NCI-H748 (cell line): Measurements from ENCODE around the gene SMPDL3A.
A peak's percentile ranks its signal among the peaks of the same experiment; 100 is the strongest.

Experiments
- DNase-seq: peaks from one replicate; lab custom pipeline; 2025; ENCODE audit not compliant: unreplicated experiment; lab: John Stamatoyannopoulos, UW

SMPDL3A gene

DNA sequence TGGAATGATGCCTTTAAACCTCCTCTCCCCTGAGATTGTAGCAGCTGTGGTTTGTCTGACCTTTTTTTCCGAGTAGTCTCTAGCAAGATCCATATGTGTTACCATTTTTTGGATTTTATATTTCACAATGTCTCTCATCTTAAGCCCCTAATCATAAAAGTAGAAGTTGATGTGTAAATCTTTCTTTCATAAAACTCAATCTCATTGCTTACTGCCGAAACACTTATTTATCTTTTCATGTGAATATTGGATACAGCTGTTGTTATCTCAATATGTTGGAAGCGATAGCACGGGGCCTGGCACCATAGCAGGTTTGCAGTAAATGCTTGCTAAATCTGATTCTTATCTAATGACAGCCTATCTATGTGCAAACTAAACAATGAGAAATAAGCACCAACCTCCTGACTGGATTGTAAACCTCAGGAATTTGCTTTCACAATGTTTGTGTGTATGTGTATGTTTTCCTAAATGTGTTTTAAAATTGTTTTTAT lies 14.2 kb downstream of the SMPDL3A start:
- DNase-seq: no peak

DNA sequence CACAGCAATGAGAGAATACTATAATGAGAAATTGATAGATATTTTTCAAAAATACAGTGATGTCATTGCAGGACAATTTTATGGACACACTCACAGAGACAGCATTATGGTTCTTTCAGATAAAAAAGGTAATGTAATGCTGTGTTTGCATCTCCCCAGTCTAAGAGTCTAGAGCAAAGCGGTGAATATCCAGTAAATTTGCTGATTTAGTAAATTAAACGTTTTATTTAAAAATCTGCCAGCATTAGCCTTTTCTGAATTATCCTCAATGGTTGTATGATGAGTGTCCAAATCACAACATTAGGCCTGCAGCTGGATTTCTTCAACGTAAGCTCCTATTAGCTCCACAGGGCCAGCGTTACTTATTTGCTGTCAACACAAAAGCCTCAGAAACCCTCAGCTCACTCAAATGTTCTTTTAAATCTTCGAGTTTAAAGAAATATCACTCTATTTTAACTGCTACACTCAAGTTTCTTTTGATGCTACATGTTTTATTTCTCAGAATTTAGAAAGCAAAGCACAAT lies 16.0 kb downstream of the SMPDL3A start:
- DNase-seq: no peak

DNA sequence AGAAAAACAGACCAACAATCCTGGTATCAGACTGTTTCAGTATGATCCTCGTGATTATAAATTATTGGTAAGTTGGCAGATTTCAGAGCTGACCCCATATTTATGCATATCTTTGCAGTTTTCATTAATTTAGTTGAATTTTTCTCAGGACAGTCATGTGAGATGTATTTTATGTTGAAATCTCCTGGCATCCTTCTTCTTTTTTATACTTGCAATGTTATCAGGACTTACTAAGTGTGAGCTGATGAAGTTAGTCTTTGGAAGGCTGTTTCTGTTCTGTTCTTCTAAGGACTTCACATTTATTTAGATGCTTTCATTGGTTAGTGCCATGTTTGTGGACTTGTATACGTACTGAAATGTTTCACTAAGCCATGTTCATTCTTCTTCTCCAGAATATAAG lies 17.2 kb downstream of the SMPDL3A start:
- no peak for DNase-seq

DNA sequence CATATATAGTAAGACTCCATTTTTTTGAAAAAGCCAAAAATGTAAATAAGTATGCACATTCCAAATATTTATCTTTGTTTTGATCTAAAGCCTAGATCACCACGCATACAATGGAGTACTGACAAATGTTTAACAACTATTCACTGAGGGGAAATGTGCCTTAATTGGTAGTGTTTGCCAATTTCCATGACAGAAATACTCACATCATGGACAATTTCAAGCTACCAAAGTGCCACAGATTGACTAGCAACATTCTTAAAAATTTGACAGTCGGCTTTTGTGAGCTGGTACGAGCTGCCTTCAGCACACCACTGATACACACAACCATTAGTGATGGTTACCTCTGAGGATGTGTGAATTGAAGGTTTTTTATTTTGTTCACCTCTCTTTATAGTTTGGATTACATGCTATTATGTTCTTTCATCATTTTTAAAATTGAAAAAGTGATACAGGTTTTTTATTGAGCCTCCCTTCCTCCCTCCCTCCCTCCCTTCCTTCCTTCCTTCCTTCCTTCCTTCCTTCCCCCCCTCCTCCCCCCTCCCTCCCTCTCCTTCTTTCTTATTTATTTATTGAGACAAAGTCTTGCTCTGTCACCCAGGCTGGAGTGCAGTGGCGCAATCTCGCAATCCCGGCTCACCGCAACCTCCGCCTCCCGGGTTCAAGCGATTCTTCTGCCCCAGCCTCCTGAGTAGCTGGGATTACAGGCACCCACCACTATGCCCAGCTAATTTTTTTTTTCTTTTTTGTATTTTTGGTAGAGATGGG lies 19.2 kb downstream of the SMPDL3A start:
- no peak for DNase-seq

DNA sequence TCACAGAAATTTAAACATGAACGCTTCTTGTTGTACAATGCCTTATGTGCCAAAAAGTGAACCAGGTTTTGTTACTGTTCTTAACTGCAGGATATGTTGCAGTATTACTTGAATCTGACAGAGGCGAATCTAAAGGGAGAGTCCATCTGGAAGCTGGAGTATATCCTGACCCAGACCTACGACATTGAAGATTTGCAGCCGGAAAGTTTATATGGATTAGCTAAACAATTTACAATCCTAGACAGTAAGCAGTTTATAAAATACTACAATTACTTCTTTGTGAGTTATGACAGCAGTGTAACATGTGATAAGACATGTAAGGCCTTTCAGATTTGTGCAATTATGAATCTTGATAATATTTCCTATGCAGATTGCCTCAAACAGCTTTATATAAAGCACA lies 19.9 kb downstream of the SMPDL3A start:
- no peak for DNase-seq

DNA sequence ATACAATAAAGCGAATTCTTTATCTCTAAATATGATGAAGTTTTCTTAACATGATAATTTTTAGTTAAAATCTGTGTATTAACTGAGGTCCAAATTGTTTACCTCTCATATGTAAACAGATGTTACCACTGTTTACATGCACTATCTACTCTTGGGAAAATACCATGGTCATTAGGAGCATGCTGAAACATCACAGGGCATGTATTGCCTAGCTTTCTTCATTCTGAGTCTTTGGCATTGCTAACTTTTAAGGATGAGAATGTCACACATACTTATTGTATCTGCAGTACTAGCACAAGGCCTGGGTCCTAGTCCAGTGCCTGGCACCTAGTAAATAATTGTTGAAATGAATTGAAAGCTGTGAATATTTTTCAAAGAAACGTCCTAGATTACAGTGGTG lies 20.6 kb downstream of the SMPDL3A start:
- no peak for DNase-seq

DNA sequence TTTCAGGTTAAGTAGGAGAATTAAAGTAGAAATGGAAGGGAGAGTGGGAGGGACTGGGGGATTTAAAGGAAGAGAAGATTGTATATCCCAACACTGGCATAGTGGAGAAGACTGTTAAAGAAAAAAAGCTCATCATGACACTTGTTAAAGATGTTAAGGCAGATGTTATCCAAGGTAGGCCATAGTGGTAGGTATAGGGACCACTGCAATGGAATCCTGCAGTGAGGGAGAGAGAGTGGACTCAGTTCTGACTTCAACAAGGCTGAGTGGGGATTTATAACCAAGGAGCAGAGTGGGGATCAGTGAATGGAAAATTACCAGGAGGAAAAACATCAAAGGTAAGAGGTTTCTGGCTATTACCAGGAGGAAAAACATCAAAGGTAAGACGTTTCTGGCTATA lies 21.1 kb downstream of the SMPDL3A start:
- no peak for DNase-seq

DNA sequence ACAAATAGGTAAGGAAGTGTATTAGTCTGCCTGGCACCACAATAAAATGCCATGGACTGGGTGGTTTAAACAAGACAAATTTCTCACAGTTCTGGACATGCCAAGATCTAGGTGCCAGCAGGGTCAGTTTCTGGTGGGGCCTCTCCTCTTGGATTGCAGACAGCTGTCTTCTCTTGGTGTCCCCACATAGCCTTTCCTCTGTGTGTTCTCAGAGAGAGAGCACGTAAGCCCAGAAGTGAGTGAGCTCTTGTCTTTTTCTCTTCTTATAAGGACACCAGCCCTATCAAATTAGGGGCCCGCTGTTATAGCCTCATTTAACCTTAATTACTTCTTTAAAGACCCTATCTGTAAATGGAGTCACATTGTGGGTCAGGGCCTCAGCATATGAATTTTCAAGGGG lies 28.3 kb downstream of the SMPDL3A start:
- peak; percentile 38 for DNase-seq

DNA sequence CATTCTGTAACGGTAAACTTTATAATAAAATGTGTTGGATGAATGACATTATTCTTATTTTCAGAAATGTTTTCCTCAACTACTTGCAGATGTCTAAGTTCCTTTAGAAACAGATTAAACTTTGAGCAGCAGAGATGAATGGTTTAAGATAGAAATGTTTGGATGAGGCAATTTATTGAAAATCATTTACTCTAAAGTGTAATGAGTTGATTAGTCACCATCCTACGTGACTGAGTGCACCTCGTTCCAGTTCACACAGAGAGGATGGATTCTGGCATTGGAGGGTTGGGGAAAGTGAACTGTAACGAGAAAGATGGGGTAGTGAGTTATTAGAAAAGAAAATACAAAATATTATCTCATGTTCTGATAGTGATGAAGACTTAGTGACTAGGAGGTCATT lies 28.7 kb downstream of the SMPDL3A start:
- DNase-seq: peak; percentile 68

DNA sequence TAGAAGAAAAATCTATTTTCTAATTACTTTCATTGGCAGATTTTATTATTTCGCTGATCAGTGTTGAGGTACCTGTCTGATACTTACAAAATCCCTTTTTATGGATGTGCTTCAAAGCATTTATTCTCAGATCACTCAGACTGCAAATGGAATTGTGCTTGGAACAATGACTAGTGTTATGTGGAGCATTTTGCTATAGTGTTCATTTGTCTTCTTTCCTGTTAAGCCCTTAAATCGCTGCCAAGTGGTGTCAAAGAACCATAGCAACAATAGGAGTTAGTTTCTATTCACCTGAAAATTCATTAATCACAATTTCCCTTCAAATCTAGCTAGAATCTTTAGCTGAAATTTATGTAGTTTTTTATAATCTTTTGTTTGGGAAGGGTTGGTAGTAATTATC lies 29.8 kb downstream of the SMPDL3A start:
- peak; percentile 91 for DNase-seq

DNA sequence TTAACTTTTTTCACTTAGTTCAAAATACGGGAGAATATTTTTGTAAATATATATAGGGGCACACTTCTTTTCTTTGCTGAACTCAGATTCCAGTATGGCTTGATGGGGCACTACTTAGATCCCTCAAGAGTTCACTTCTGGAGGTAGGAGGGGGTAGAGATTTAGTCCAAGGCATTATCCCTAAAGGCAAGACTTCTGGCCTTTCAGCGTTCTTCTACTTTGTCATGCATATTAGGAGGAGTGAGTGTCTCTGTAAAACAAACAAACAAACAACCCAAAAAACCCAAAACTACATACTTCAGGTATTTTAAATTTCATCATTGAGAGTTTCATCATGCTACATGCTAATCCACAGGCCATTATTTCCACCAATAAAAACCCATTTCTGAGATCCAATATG lies 32.0 kb downstream of the SMPDL3A start:
- no peak for DNase-seq

DNA sequence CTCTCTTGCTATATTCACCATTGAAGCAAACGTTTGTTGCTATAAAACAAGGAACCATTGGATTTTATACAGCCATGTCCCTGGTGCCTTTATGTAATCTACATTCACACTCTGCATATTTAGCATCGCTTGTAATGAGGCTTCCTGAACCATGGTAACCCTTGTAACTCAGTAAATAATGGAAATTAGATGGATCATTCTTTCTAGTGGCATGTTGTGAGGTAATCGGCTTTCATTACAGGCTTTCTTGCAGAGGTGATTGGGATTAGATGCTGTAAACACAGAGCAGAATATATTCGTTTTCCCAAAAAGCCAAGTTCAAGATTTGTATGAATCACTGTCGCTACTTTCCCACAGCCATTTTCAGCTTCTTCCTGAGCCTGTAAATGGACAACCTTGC lies 36.1 kb downstream of the SMPDL3A start:
- DNase-seq: peak; percentile 87

DNA sequence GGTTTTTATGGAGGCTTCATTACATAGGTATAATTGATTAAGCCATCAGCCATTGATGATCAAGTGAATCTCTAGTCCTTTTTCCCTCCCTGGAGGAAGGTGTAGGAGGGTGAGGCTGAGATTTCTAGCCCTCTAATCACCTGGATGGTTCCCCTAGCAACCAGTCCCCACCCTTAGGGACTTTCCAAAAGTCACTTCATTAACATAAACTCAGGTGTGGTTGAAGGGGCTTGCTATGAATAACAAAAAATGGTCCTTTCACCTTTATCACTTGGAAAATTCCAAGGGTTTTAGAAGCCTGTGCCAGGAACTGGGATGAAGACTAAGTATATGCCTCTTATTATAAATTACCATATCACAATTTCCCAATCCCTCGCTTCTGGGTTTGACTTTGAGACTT lies 40.4 kb downstream of the SMPDL3A start:
- DNase-seq: peak; percentile 51

DNA sequence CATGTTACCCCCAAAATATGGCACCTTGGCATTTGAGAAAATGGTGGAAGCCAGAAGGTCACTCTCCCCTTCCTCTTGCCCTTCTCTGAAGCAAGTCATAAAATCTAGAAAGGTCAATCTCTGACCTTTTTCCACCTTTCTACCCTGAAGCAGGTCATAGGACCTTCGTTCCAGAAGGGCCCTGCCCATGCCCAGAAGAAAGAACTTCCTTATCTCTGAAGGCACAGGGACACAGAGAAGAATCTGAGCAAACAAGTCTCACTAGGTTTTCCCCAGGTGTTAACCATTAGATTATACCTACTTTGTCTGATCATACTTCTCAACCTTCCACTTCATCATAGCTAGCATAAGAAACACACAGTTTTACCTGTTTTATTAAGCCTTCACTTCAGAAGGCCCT lies 42.5 kb downstream of the SMPDL3A start:
- no peak for DNase-seq

DNA sequence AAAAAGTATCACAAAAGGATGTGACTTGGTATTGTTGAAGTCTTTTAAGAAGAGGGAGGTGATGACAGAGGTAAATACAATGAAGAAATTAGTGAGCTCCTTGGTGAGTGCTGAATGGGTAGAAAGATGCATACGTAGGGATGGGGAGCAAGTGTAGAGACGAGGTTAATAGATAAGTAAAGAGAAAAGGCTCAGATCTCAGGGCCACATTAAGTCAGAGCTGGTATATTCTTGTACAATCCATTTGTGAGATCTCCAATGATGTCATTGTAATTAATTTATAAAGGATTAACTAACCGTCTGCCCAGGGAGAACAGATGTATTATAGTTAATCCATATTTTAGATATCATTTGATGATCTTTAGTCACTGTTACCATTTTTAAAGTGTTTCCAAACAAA lies 43.4 kb downstream of the SMPDL3A start:
- DNase-seq: no peak

DNA sequence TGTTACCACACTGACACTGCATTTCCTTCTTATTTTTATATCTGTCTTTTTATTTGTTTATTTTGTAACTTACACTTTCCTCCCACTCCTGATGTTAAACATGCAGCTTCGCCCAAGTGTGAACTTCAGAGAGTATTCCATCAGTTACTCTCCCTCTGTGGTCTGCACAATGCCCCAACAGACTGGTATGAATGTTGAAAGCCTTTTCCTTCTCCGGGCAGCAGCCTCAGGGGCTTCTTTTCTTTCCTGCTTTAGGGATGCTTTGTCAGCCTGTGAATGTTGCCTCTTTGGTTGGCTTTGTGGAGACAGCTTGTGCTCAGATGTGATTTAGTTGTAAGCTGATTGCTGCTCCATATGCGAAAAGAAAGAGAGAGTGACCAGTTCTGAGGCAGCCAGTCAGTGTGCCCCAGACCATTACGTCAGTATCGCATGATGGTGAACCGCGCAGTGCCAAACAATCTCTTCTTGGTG lies 44.0 kb downstream of the SMPDL3A start:
- DNase-seq: peak; percentile 77

DNA sequence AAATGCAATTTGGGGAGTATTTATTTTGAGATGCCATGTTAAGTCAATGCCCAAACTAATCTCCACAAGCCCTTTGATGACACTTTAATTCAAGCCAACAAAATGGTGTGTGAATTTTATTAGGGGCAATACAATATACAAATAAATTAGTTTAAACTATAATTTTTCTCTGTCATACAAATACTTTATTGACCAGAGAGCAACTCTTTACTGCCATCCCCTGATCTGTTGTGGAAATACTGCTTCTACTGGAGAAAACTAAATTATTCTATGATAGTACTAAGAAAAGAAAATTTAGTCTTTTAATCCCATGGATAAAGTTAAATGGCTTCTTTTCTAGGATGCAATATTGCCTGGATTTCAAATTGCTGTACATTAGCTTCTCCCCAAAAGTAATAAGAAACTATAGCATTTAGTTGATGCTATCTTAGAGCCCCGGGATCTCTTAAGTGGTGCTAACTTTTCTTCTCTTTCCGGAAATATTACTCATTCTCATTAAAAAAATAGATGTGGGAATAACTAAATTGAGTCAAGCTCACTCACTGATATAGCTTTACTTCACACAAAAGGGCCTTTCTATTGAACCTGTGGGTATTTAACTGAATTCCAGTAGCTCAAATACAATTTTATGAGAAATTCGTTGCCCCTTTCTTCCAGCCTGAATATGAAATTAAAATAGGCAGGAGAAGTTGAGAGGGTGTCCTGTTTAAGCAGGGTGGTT lies 49.2 kb downstream of the SMPDL3A start:
- DNase-seq: peak; percentile 49

DNA sequence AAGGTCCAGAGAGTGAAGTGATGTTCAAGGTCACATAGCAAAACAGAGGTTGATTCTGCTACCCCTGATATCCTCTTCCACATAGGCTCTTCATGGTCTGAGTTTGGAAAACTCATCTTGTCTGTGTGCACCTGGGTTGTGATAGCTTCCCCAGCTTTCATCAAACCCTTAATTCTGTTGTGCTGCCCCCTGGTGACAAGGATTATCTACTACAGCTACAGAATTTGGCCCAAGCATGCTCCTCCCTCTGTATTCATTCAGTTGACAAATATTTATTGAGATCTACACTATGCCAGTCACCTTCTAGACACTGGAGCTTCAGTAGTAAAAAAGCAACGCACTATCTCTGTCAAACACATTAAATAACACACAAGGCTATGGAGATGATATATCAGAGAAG lies 50.4 kb downstream of the SMPDL3A start:
- DNase-seq: peak; percentile 77

DNA sequence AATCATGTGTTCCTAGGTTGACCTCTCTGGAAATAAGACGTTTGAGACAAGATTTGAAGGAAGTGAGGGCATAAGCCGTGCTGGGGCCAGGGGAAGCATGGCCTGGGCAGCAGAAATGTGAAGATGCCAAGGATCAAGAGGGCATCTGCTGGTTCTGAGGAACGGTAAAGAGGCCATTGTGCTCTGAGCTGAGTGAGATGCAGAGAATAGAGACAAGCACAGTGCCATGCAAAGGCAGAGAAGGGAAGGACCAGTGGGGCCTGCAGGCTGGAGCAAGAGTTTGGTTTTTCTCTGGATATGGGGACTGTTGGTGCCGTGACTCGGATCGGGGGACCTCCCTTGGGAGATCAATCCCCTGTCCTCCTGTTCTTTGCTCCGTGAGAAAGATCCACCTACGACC lies 50.8 kb downstream of the SMPDL3A start:
- no peak for DNase-seq

DNA sequence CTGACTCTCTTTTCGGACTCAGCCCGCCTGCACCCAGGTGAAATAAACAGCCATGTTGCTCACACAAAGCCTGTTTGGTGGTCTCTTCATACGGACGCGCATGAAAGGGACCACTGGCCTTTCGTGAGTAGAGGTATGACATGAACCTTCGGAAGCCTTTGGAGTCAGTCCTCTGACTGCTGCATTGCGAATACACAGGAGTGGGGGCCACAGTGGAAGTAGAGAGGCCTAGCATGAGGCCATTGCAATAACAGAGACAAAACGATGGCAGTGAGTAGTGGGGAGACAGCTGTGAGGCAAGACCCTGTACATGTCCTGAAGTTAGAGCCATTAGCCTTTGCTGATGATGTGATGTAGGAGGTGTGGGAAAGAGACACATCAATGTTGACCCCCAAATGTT lies 56.4 kb downstream of the SMPDL3A start:
- DNase-seq: no peak

DNA sequence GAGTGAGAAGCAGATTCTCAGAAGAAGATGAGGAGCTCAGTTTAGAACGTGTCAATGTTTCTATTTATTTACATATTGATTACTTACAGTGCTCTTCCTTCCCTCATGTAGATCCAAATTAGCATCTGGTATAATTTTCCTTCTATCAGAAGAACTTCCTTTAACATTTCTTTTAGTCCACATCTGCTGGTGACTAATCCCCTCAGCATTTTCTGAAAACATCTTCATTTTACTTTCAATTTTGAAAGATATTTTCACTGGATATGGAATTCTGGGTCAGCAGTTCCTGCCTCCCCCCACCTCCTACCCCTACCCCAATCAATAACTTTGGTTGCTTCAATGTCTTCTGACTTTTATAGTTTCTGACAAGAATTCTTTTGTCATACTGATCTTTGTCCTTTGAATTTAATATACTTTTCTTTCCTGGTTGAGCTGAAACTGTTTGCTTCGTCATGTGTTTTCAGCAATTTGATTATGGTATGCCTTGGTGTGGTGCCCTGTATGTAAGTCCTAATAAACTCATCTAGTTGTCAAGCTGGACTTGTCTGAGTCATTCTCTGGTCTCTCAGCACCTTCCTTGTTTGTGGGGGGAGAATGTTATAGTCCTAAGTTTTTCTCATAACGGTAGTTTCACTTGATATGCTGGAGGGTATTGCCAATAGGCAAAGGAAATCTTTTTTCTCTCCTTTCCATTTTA lies 57.0 kb downstream of the SMPDL3A start:
- no peak for DNase-seq
